GM19438 (cell line): ENCODE measurements around the gene PLD1.
"Not testable (repeated sequence)": the region's sequence is repeated elsewhere in the genome, so short reads cannot be mapped to it uniquely, and the experiment has no call there.

ENCODE experiments used
- ATAC-seq: cut with Tn5 transposase; IDR thresholded peaks from one replicate; pipeline ENCODE4 v1.9.1; 2021; ENCODE audit warnings: low read depth; ENCODE audit not compliant: unreplicated experiment

The PLD1 gene

GRCh38 chr3:171748064-171748924 is 62.0 kb downstream of the PLD1 start:
- no peak for ATAC-seq

- no peak for ATAC-seq
These were observed 62.9 kb downstream of the PLD1 start for GRCh38 chr3:171747223-171747920.

GRCh38 chr3:171746320-171747222 is 63.7 kb downstream of the PLD1 start:
- ATAC-seq = not testable (repeated sequence)

GRCh38 chr3:171745577-171746319 is 64.5 kb downstream of the PLD1 start:
- no peak for ATAC-seq

GRCh38 chr3:171744158-171744741 is 66.0 kb downstream of the PLD1 start:
- no peak for ATAC-seq

- ATAC-seq = no peak
These were observed 66.7 kb downstream of the PLD1 start for GRCh38 chr3:171743327-171744157.

GRCh38 chr3:171741377-171741776 is 68.9 kb downstream of the PLD1 start:
- ATAC-seq = no peak

- no peak for ATAC-seq
These were observed 73.7 kb downstream of the PLD1 start for GRCh38 chr3:171736556-171736955.

- no peak for ATAC-seq
These were observed 76.7 kb downstream of the PLD1 start for GRCh38 chr3:171733561-171733960.

GRCh38 chr3:171732756-171733155 is 77.5 kb downstream of the PLD1 start:
- ATAC-seq = no peak

- no peak for ATAC-seq
These were observed 78.6 kb downstream of the PLD1 start for GRCh38 chr3:171731691-171732090.

GRCh38 chr3:171729452-171730334 is 80.6 kb downstream of the PLD1 start:
- no peak for ATAC-seq

- no peak for ATAC-seq
These were observed 83.0 kb downstream of the PLD1 start for GRCh38 chr3:171727288-171727687.

GRCh38 chr3:171718493-171719185 is 91.6 kb downstream of the PLD1 start:
- ATAC-seq = no peak

GRCh38 chr3:171715155-171715554 is 95.1 kb downstream of the PLD1 start:
- ATAC-seq = no peak

- no peak for ATAC-seq
These were observed 97.9 kb downstream of the PLD1 start for GRCh38 chr3:171712171-171712938.
